Glomerular visceral epithelial cell (primary cell): ENCODE results near the gene VPS54.
"Not testable (repeated sequence)": the region's sequence is repeated elsewhere in the genome, so short reads cannot be mapped to it uniquely, and the experiment has no call there.

Source experiments
- DNase-seq: peaks from one replicate; pipeline ENCODE4 v3.0.0-alpha.2; 2016; ENCODE audit errors: extremely low spot score

Gene VPS54

DNA sequence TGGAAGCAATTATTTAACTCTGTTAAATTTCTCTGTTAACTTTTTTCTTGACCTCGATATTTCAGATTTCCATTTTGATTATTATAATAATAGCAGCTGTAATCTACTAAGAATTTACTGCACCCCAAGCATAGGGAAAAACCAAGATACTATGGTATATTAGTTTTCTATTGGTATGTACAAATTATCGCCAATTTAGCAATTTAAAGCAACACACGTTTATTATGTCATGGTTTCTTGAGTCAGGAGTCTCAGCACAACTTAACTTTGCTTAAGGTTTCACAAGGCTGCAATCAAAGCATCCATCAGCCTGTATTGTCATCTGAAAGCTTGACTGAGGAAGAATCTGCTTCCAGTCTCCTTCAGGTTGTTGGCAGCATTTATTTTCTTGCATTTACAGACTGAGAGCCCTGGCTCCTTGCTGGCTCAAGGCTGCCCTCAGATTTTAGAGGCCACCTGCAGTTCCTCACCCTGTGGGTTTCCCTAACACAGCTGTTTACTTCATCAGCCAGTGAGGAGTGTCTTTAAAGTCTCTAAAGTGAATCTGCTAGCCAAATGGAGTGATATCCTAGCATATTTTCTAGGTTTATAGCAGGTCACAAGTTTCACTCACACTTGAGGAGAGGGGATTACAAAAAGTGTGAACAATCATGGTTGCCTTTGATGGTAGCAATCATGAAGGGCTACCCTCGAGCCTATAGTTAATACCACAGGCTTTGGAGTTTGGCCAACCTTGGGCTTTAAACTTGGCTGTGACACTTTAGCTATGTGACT is 4.4 kb upstream of the VPS54 start:
- no peak for DNase-seq

DNA sequence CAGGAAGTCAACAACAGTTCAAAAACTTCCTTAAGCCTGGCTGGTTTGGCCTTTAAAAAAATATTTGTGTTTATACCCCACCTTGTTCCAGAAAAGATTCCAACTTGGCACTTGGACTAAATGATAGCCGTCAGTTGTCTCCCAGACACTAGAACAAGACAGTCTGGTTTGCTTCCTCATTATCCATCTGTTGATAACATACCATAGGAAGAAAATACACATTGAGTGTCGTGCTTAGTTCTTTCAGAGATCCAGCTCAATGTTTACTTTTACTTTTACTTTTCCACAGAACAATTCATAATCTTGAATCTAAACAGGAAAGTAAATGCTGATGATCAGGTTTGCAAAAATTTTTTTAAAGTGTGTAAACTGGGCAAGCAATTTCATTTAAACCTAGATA is 2.4 kb upstream of the VPS54 start:
- no peak for DNase-seq

DNA sequence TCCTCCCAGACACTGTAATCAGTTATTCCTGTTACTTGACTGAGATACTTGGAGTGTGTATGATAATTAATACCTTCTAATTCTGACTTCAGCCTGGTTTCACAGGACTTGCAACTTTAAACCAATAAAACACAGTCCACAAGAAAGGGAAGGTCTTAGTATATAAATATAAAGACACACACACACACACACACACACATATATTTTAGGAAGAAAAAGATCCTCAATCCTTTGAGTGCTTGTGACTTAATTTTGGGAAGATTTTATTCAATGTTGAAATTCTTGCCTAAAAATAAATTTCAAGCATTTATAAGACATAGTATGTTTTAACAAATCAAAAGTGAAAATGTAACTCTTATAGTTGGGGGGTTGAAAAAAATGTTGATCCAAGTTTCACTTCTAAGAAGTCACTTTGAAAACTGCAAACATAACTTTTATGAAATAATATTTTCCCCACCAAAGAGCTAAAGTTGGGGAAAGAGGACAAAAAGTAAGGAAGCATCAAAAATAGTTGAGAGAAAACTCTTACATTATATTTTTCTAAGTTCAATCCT is 824 bp upstream of the VPS54 start:
- no peak for DNase-seq

DNA sequence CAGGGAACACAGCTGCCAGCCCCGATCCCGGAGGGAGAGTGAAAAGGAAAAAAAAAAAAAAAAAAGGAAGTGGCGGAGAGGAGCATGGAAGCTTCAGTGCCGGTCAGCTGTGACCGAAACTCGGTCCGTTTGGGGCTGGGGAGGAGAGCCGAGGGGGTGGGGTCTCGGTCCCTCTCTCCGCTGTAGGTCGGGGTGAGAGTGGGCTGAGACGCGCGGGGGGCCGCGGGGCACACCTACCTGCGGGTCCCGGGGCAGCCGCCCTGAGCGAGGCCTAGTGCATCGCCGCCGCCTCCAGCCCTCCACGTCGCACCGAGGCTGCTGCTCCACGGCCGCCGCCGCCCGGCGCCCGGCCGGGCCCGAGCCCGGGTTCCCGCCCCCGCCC is 536 bp downstream of the VPS54 start:
- DNase-seq: peak; percentile 62

DNA sequence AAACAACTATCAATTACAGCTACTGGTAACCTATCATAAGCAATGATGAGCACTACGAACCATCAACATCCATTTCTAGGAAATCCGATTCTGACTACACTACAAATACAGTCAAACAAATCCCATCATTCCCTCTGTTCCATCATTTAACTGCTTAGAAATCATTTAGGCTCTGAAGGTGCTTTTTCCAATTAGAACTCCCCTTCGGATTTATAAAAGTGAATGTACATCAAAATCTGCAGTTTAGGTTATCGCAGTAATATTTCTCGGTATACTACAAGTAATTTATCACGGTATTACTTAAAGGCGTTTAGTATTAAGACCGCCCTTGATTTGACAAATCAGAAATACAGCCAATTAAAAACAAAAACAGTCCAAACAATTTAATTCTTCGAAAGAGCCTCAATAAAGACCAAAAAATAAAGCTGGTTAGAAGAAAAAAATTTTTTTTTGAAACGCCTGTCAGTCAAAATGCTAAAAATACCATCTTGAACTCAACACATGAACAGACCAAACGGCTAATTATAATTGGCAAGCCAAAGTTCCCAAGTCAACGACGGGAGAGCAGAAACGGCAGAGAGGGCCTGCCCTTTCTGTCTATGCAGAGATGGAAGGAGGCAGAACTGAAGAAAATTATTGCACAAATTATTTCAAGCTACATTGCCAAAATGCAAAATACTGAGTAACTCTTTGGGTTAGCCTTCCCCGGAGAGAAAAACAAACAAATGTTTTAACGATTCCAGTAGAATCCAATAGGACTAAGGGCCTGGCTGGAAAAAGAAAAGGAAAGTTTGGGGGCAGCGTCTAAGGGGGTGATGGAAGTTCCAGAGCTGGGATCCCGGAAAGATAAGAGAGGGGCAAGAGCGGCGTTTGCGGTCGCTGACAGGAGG is 1.2 kb downstream of the VPS54 start:
- peak; percentile 17 for DNase-seq

DNA sequence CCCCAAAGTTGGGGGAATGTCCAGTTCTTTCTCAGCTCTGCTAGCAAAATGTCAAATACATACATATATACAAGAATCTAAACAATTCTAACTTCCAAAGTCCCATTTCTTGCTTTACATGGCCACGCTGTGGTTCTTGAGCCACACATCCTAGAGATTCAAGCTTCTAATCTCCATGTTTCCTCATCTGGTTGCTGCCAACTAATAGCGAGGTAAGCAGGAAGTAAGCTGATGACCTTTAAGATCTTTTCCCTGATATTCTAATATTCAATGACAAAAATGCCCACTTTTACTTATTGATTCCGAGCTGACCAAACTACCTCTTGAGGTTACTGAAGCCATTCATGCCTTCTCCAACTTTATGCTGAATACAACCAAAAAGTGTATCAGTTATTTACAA is 3.3 kb downstream of the VPS54 start:
- no peak for DNase-seq

DNA sequence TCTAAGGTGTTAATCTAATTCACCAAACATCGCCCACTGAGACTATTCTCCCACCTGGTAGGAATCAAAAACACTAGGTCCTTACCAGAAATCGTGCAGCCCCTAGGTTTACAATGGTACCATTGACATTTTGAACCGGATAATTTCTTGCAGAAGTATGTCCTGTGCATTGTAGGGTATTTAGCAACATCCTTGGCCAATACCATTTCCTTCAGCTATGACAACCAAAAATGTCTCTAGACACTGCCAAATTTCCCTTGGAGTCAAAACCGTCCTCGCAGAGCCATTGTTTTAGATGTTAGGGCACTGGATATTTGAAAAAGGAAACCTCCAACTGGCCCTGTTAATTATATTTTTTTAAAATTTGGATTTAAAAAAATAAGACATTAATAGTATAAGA is 3.8 kb downstream of the VPS54 start:
- DNase-seq: no peak

DNA sequence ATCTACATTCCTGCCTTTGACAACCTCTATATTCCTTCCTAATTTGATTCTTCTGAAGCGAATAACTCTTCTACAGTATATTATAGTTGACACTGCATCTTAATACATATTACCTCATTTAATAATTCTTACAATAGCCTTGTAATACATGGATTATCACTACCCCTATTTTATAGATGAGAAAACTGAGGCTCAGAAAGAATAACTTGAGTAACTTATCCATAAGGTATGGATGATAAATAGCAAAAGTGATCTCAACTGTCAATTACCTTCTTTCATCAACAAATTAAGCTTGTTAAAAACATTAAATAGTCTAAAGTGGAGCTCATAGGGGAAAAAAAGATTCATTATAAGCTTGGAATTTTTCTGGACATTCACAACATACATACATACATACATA is 4.6 kb downstream of the VPS54 start:
- no peak for DNase-seq

DNA sequence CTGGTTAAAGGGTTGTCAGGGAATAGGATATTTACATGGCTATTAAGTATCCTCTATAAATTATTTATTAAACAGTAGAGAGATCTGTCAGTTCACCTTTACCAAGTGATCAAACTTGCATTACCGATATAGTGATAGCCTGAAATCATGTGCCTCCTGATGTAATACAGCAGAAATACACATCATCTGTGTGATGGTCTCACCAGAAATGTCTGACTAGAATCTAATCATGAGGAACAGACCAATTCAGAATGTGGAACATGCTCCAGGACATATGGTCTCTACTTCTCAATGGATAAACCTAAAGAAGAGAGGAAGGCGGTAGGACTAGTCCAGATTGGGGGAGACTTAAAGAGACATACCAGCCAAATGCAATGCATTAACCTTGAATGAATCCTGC is 6.2 kb downstream of the VPS54 start:
- no peak for DNase-seq

DNA sequence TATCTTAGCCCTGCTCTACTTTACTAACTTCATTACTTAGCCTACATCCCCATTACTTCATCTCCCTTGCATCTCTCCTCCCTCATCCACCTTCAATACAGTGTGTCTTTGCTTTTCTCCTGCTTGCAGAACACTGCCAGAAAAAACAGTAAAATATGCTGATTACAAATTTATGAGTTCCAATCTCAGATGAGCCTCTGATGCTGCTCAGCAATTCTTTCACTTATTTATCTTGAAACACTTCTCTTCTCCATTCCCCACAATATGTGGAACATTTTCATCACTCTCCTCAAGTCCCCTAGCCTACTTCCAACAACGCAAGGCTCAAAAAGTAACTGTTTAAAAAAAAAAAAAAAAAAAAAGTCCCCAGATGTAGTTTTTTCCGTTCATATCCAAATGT is 7.1 kb downstream of the VPS54 start:
- no peak for DNase-seq

DNA sequence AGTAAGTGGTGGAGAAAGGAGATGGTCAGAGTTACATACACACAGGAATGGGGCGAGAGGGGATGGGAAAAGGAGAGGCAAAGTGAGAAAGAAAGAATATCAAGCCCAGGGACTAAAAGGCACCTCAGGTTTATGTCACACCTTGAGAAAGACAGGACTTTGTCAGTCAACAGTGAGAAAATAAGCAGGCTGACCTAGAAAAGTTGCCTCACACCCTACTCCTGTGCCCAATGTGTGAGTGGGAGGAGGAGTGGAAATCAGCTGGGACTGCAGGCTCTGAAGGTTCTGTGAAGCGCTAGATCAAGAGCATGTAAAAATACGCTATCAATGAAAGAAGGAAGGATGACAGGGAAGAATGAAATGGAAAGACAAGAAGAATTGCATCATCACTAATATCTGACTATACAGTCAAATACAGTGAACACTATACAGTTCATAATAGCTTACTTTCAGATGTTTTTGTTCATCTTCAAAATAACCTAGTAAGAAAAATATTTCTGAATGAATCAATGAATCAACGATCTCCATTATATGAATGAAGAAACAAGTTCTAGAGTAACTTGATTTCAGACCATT is 10.7 kb downstream of the VPS54 start:
- DNase-seq: no peak

DNA sequence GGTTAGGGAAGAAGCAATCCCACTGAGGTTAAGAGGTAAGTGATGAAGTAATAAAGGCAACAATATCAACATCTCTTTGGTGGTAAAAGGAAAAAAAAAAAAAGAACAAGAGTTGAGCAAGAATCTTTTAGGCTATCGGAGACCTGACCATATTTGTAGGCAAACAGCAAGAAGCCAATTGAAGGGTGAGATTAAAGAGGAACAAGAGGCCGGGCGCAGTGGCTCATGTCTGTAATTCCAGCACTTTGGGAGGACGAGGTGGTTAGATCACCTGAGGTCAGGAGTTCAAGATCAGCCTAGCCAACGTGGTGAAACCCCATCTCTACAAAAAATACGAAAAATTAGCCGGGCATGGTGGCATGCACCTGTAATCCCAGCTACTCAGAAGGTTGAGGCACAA is 11.3 kb downstream of the VPS54 start:
- no peak for DNase-seq

DNA sequence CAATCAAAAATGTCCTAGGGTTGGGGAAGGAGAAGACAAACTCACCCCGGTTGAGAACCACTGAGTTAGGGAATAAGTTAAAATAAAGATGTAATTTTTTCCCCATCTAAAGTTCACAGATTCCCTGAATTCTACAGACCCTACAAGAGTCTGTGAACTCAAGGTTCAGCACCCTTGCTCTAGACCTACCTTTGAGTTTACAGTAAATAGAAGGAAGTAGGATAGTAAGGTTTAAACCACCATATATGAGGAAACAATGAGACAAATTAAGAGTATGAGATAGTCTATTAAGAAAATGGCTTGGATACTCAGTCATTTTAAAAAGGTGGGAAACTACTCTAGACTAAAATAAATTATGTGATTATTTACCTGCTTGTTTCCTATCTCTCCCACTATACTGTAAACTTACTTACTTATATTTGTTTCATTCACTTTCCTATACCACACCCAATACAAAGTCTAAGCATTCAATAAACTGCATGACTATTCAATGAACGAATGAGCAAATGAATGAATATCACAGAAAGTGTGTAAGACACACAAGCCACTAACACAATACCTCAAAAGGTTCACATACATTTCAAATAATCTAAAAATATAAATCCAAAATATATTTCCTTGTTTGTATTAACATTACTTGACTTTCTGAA is 13.4 kb downstream of the VPS54 start:
- DNase-seq: no peak

DNA sequence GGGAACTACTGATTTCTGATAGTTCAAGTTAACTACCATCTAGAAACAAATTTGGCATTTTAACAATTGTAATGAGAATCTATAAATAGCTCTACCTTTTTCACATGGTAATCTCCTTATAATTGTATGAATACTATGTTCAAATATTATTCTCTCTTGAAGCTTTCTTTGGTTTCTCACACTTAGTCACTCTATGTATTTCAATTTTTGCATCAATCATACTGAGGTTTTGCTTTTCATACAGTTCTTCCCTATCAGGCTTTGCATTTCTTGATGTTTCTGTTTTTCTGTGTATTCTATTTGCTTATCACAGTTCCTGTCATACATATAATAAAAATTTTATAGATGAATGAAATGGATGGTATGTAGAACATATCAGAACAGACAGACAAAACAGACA is 16.0 kb downstream of the VPS54 start:
- DNase-seq: no peak

DNA sequence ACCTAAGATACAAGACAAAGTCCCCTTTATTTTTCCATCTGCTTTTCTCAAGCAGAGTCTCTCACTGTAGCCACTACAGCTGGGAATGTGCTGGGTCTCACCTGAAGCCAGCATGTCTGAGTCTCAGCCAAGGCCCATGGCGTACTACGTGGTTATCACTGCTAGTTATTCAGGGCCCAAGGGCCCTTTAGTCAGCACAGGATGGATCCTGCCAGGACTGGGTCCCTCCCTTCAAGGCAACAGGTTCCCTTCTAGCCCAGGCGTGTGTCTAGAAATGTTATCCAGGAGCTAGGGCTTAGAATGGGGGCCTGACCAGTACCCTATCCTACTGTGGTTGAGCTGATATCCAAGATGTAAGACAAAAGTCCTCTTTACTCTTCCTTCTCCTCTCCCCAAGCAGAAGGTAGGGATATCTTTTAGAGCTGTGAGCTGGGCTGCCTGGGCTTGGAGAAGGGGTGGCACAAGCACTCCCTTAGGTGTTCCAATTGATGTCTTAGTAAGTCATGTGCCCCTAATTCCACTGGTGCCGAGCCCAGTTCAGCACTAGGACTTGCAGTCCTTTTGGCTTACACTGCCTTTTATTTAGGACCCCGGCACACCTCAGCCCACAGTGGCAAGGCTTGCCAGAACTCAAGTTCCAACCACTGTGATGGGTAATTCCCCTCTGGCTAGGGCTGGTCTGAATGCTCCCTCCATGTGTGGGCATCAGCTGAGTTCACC is 17.7 kb downstream of the VPS54 start:
- no peak for DNase-seq

DNA sequence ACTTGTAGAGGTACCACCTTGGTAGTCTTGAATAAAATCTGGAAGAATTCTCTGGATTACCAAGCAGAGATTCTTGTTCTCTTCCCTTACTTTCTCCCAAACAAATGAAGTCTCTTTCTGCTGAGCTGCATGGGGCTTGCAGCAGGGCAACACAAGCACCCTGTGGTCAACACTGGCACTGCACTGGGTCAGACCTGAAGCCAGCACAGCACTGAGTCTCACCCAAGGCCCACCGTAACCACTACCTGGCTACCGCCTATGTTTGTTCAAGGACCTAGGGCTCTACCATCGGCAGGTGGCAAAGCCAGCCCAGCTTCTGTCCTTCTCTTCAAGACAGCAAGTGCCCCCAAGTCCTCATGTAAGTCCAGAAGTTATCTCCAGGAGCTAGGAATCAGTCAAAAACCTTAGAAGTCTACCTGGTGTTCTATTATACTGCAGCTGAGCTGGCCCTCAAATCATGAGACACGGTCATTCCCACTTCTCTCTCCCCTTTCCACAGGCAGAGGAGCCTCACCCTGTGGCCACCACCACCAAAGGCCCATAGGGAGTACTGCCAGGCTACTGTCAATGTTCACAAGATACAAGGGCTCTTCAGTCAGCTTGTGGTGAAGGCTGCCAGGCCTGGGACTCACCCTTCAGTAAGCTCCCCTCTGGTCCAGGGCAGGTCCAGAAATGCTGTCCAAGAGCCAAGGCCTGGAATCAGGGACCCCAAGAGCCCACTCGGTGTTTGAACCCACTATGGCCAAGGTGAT is 18.4 kb downstream of the VPS54 start:
- no peak for DNase-seq

DNA sequence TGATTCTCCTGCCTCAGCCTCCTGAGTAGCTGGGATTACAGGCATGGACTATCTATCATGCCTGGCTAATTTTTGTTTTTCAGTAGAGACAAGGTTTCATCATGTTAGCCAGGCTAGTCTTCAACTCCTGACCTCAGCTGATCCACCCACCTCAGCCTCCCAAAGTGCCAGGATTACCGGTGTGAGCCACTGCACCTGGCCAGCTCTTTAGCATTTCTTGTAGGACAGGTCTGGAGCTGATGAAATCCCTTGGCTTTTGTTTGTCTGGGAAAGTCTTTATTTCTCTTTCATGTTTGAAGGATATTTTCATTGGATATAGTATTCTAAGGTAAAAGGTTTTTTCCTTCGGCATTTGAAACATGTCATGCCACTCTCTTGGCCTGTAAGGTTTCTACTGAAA is 20.2 kb downstream of the VPS54 start:
- no peak for DNase-seq

DNA sequence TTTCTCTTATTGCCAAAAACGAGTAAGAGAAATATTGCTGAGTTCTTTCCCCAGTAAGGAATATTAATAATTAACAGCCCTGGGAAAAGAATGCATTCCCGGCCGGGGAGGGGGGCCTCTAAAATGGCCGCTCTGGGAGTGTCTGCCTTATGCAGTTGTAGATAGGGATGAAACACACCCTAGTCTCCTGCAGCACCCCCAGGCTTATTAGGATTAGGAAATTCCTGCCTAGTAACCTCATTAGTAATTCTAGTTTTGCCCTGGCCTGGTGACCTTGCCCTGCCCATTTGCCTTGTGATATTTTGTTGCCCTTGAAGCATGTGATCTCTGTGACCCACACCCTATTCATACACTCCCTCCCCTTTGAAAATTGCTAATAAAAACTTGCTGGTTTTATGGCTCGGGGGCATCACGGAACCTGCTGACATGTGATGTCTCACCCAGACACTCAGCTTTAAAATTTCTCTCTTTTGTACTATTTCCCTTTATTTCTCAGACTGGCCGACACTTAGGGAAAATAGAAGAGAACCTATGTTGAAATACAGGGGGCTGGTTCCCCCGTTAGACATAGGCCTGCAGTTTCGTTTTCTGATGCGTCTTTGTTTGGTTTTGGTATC is 22.5 kb downstream of the VPS54 start:
- DNase-seq: not testable (repeated sequence)

DNA sequence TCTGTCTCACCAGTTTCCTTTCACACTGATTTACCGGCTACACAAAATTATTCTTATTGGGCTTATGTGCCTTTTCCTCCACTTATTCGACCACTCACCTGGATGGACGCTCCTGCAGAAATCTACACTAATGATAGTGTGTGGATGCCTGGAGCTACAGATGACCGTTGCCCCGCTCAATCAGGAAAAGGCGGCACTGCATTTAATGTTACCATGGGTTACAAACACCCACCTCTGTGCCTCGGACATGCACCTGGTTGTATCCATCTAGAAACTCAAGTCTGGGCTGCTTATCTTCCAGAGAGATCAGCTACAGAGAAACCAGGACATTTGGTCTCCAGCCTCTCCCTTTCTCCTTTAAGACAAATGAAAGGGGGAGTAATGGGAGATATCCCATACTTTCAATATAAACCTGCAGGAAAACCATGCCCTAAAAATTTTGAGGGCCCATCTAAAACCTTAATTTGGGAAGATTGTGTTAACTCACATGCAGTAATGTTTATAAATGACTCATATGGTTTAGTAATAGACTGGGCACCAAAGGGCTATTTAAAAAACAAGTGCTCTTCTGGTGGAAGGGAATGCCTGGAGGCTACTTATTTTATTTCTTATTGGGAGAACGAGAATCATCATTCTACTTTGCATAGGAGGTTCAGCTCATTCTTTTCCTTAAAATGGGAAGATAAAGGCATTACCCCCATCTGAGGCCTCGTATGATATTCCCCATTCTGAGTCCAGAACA is 24.7 kb downstream of the VPS54 start:
- not testable (repeated sequence) for DNase-seq
